Effector memory CD8-positive, alpha-beta T cell (primary cell): Measurements from ENCODE around the gene MMEL1.
"Not testable (repeated sequence)": the region's sequence is repeated elsewhere in the genome, so short reads cannot be mapped to it uniquely, and the experiment has no call there.

Source experiments
- ATAC-seq: fragments of 150-1000 bp; cut with Tn5 transposase; replicated peaks from 2 replicates; pipeline ENCODE4 v1.10.0; 2021; ENCODE audit warnings: mild to moderate bottlenecking, moderate library complexity
- DNase-seq, 3 experiments: peaks; one replicate each; pipeline ENCODE4 v3.0.0; 2021
- H3K27ac Mint-ChIP-seq, 2 donors: one replicate each; pipeline ENCODE4 v1.8.0; 2022; ENCODE audit warnings: mild to moderate bottlenecking in 2 of 2, mixed read lengths in 2 of 2, moderate library complexity in 2 of 2
- H3K27me3 Mint-ChIP-seq, 2 donors: one replicate each; pipeline ENCODE4 v1.8.0; 2022; ENCODE audit warnings: mixed read lengths in 2 of 2
- H3K36me3 Mint-ChIP-seq: one replicate; pipeline ENCODE4 v1.8.0; 2022; ENCODE audit warnings: mild to moderate bottlenecking, moderate library complexity, mixed read lengths; ENCODE audit not compliant: insufficient read depth
- H3K4me1 Mint-ChIP-seq, 2 donors: one replicate each; pipeline ENCODE4 v1.8.0; 2022; ENCODE audit warnings: low read depth in 2 of 2, mixed read lengths in 2 of 2
- H3K4me3 Mint-ChIP-seq, 2 donors: one replicate each; pipeline ENCODE4 v1.8.0; 2022; ENCODE audit warnings: mild to moderate bottlenecking in 2 of 2, mixed read lengths in 2 of 2, moderate library complexity in 2 of 2
- H3K9me3 Mint-ChIP-seq, 2 donors: one replicate each; pipeline ENCODE4 v1.8.0; 2022; ENCODE audit warnings: mixed read lengths in 2 of 2

Gene MMEL1

GRCh38 chr1:2584686-2585317 is 48.0 kb downstream of the MMEL1 start:
- ATAC-seq (no peak), DNase-seq (no peak)
- Mint-ChIP-seq H3K27ac (peak overlapping the region; percentile 96 to 99), H3K4me3 (peak overlapping the region; percentile 84 to 92), H3K4me1 (peaks cover 17 to 26% of the 10 kb centered on the region in 2 donors), H3K27me3 (no peaks in the 10 kb centered on the region), H3K36me3 (peaks cover 15% of the 10 kb centered on the region), H3K9me3 (no peaks in the 10 kb centered on the region)

GRCh38 chr1:2583871-2584351 is 48.9 kb downstream of the MMEL1 start:
- no peak for ATAC-seq
- Mint-ChIP-seq H3K36me3 (peaks cover 15% of the 10 kb centered on the region), H3K27ac (peak overlapping the region; percentile 96 to 99), H3K27me3 (no peaks in the 10 kb centered on the region), H3K4me3 (no peak overlapping the region), H3K9me3 (no peaks in the 10 kb centered on the region), H3K4me1 (peaks cover 19 to 27% of the 10 kb centered on the region in 2 donors)
- no peak for DNase-seq

GRCh38 chr1:2583331-2583791 is 49.5 kb downstream of the MMEL1 start:
- Mint-ChIP-seq H3K4me1 (peaks cover 25 to 33% of the 10 kb centered on the region in 2 donors), H3K9me3 (no peaks in the 10 kb centered on the region), H3K36me3 (peaks cover 18% of the 10 kb centered on the region), H3K27me3 (no peaks in the 10 kb centered on the region), H3K4me3 (no peak overlapping the region), H3K27ac (peak overlapping the region; percentile 96 to 99)
- DNase-seq (no peak), ATAC-seq (no peak)

- no peaks in the 10 kb centered on the region for H3K9me3 Mint-ChIP-seq
- peaks cover 33 to 35% of the 10 kb centered on the region in 2 donors for H3K4me1 Mint-ChIP-seq
- DNase-seq (no peak), ATAC-seq (no peak)
- H3K27ac Mint-ChIP-seq = peak overlapping the region; percentile 7 to 63
- H3K27me3 Mint-ChIP-seq = no peaks in the 10 kb centered on the region
- H3K4me3 Mint-ChIP-seq = no peak overlapping the region
- peaks cover 27% of the 10 kb centered on the region for H3K36me3 Mint-ChIP-seq
Observed at GRCh38 chr1:2582391-2582790, 50.4 kb downstream of the MMEL1 start.

- H3K36me3 Mint-ChIP-seq = peaks cover 29% of the 10 kb centered on the region
- H3K4me3 Mint-ChIP-seq = no peak overlapping the region
Observed at GRCh38 chr1:2580691-2581090, 52.1 kb downstream of the MMEL1 start.

GRCh38 chr1:2578758-2579118 is 54.1 kb downstream of the MMEL1 start:
- peaks cover 21% of the 10 kb centered on the region for H3K36me3 Mint-ChIP-seq
- DNase-seq (no peak), ATAC-seq (no peak)
- H3K9me3 Mint-ChIP-seq = peaks cover 0 to 4% of the 10 kb centered on the region in 2 donors
- H3K4me3 Mint-ChIP-seq = peak overlapping the region; percentile 79 to 84
- H3K27me3 Mint-ChIP-seq = no peaks in the 10 kb centered on the region
- peak overlapping the region; percentile 99 to 100 for H3K27ac Mint-ChIP-seq
- H3K4me1 Mint-ChIP-seq = peaks cover 20 to 23% of the 10 kb centered on the region in 2 donors

More at GRCh38 chr1:2580691-2581090, 52.1 kb downstream of the MMEL1 start:
- H3K27me3 Mint-ChIP-seq = no peaks in the 10 kb centered on the region
- peaks cover 34 to 36% of the 10 kb centered on the region in 2 donors for H3K4me1 Mint-ChIP-seq
- ATAC-seq = no peak
- H3K9me3 Mint-ChIP-seq = no peaks in the 10 kb centered on the region
- H3K27ac Mint-ChIP-seq = peak overlapping the region; percentile 38 to 63
- no peak for DNase-seq

GRCh38 chr1:2577565-2578075 is 55.2 kb downstream of the MMEL1 start:
- Mint-ChIP-seq H3K4me3 (peak overlapping the region; percentile 79 to 84), H3K27ac (peak overlapping the region; percentile 99 to 100), H3K9me3 (peaks cover 4 to 15% of the 10 kb centered on the region in 2 donors), H3K4me1 (peaks cover 19 to 23% of the 10 kb centered on the region in 2 donors), H3K36me3 (peaks cover 21% of the 10 kb centered on the region)
- ATAC-seq (peak; percentile 40), DNase-seq (peak in 1 of 3 experiments; percentile 26)
- not testable (repeated sequence) for H3K27me3 Mint-ChIP-seq

GRCh38 chr1:2575801-2576663 is 56.8 kb downstream of the MMEL1 start:
- H3K27ac Mint-ChIP-seq = peak overlapping the region; percentile 41 to 78
- peaks cover 4 to 17% of the 10 kb centered on the region in 2 donors for H3K9me3 Mint-ChIP-seq
- peaks cover 16 to 19% of the 10 kb centered on the region in 2 donors for H3K4me1 Mint-ChIP-seq
- DNase-seq (no peak), ATAC-seq (no peak)
- peaks cover 21% of the 10 kb centered on the region for H3K36me3 Mint-ChIP-seq
- H3K27me3 Mint-ChIP-seq = no peaks in the 10 kb centered on the region
- H3K4me3 Mint-ChIP-seq = peak overlapping the region; percentile 38 to 44

GRCh38 chr1:2574350-2574749 is 58.5 kb downstream of the MMEL1 start:
- H3K4me3 Mint-ChIP-seq = no peak overlapping the region
- peaks cover 14 to 19% of the 10 kb centered on the region in 2 donors for H3K4me1 Mint-ChIP-seq
- no peak overlapping the region for H3K27ac Mint-ChIP-seq
- peaks cover 4 to 17% of the 10 kb centered on the region in 2 donors for H3K9me3 Mint-ChIP-seq
- peaks cover 21% of the 10 kb centered on the region for H3K36me3 Mint-ChIP-seq
- no peaks in the 10 kb centered on the region for H3K27me3 Mint-ChIP-seq
- DNase-seq (no peak), ATAC-seq (no peak)

GRCh38 chr1:2573250-2573920 is 59.4 kb downstream of the MMEL1 start:
- Mint-ChIP-seq H3K36me3 (peaks cover 18% of the 10 kb centered on the region), H3K4me1 (peaks cover 8 to 11% of the 10 kb centered on the region in 2 donors), H3K4me3 (no peak overlapping the region), H3K27ac (no peak overlapping the region), H3K27me3 (no peaks in the 10 kb centered on the region), H3K9me3 (peaks cover 4 to 17% of the 10 kb centered on the region in 2 donors)
- ATAC-seq = no peak
- DNase-seq = no peak

GRCh38 chr1:2571348-2571747 is 61.5 kb downstream of the MMEL1 start:
- no peaks in the 10 kb centered on the region for H3K27me3 Mint-ChIP-seq
- H3K4me3 Mint-ChIP-seq = no peak overlapping the region
- no peaks in the 10 kb centered on the region for H3K4me1 Mint-ChIP-seq
- H3K36me3 Mint-ChIP-seq = no peaks in the 10 kb centered on the region
- no peak for ATAC-seq
- H3K27ac Mint-ChIP-seq = no peak overlapping the region
- no peak for DNase-seq
- peaks cover 4 to 17% of the 10 kb centered on the region in 2 donors for H3K9me3 Mint-ChIP-seq

GRCh38 chr1:2570332-2570731 is 62.5 kb downstream of the MMEL1 start:
- DNase-seq = no peak
- no peak for ATAC-seq
- H3K27me3 Mint-ChIP-seq = no peaks in the 10 kb centered on the region

GRCh38 chr1:2569703-2570102 is 63.1 kb downstream of the MMEL1 start:
- not testable (repeated sequence) for H3K4me3 Mint-ChIP-seq, H3K36me3 Mint-ChIP-seq, ATAC-seq, H3K27me3 Mint-ChIP-seq, H3K4me1 Mint-ChIP-seq, H3K27ac Mint-ChIP-seq, DNase-seq
- peaks cover 4 to 17% of the 10 kb centered on the region in 2 donors for H3K9me3 Mint-ChIP-seq

More at GRCh38 chr1:2570332-2570731, 62.5 kb downstream of the MMEL1 start:
- Mint-ChIP-seq H3K27ac (no peak overlapping the region), H3K4me3 (no peak overlapping the region), H3K4me1 (no peaks in the 10 kb centered on the region), H3K36me3 (no peaks in the 10 kb centered on the region), H3K9me3 (peaks cover 4 to 17% of the 10 kb centered on the region in 2 donors)
